Astrocyte of the cerebellum (primary cell): Measurements from ENCODE around the gene STARD7.

Experiments used
- DNase-seq: peaks from one replicate; pipeline ENCODE4 v3.0.0-alpha.2; 2011; ENCODE audit warnings: low read depth
- H3K4me3 ChIP-seq: 2 replicates; pipeline ENCODE4 v1.5.1; 2011; ENCODE audit warnings: mild to moderate bottlenecking, low read depth, low read length, moderate library complexity
- CTCF ChIP-seq: IDR thresholded peaks from 2 replicates; pipeline ENCODE4 v1.5.1; 2012; ENCODE audit warnings: low read length, low read depth, moderate library complexity, mild to moderate bottlenecking; ENCODE audit errors: missing control alignments
- in situ Hi-C: cut with HindIII; loops from 2 replicates; pipeline ENCODE4 v1.10.0; 2017; ENCODE audit warnings: low sequenced_read_pairs

The STARD7 gene

GRCh38 chr2:96218508-96219131 is 10.0 kb upstream of the STARD7 start:
- in situ Hi-C loops: no loop called here
- no peak overlapping the region for H3K4me3 ChIP-seq

GRCh38 chr2:96214554-96214953 is 5.9 kb upstream of the STARD7 start:
- no peak overlapping the region for H3K4me3 ChIP-seq
- in situ Hi-C loops: no loop called here
- no peak for DNase-seq
- TF ChIP-seq CTCF: no peak

More at GRCh38 chr2:96218508-96219131, 10.0 kb upstream of the STARD7 start:
- no peak for DNase-seq
- TF ChIP-seq CTCF: no peak

GRCh38 chr2:96213379-96213778 is 4.8 kb upstream of the STARD7 start:
- H3K4me3 ChIP-seq: no peak overlapping the region
- in situ Hi-C loops: no loop called here
- no peak for TF ChIP-seq CTCF
- no peak for DNase-seq

- no peak for DNase-seq
- no peak for TF ChIP-seq CTCF
- no peak overlapping the region for H3K4me3 ChIP-seq
- in situ Hi-C loops: no loop called here
Measured at GRCh38 chr2:96212339-96212738, 3.7 kb upstream of the STARD7 start.

- no peak for DNase-seq
- in situ Hi-C loops: no loop called here
- peak overlapping the region; percentile 72 for H3K4me3 ChIP-seq
- no peak for TF ChIP-seq CTCF
Measured at GRCh38 chr2:96209729-96210085, 1.1 kb upstream of the STARD7 start.

- TF ChIP-seq CTCF: no peak
- no peak for DNase-seq
- peak overlapping the region; percentile 72 for H3K4me3 ChIP-seq
- in situ Hi-C loops: no loop called here
Measured at GRCh38 chr2:96209011-96209728, 543 bp upstream of the STARD7 start.
